Ascending aorta (tissue), 2 donors: ENCODE measurements around the gene SIRT5. TPM values are rescaled to one million over a fixed set of nuclear protein-coding genes. Genes with fewer than 3 reads are reported as not detected.

Experiments used
- DNase-seq, 2 donors: peaks; one replicate each; pipeline ENCODE4 v3.0.0-alpha.2; 2019; ENCODE audit warnings: low spot score in 2 of 2
- H3K27ac ChIP-seq, 2 donors: fragments of 200-600 bp; sonication (generic); one replicate each; pipeline ENCODE4 v1.5.1; 2016 to 2017; ENCODE audit warnings: mild to moderate bottlenecking in 1 of 2
- H3K27me3 ChIP-seq: fragments of 200-600 bp; sonication (generic); one replicate; pipeline ENCODE4 v1.5.1; 2017
- H3K36me3 ChIP-seq, 2 donors: fragments of 200-600 bp; sonication (generic); one replicate each; pipeline ENCODE4 v1.5.1; 2016
- H3K4me1 ChIP-seq, 2 donors: fragments of 200-600 bp; sonication (generic); one replicate each; pipeline ENCODE4 v1.5.1; 2016 to 2017; ENCODE audit warnings: mild to moderate bottlenecking in 1 of 2
- H3K4me3 ChIP-seq, 2 donors: fragments of 200-600 bp; sonication (generic); one replicate each; pipeline ENCODE4 v1.5.1; 2016 to 2017; ENCODE audit warnings: mild to moderate bottlenecking in 1 of 2
- H3K9me3 ChIP-seq, 2 donors: fragments of 200-600 bp; sonication (generic); one replicate each; pipeline ENCODE4 v1.5.1; 2016
- CTCF ChIP-seq, 3 experiments: fragments of 200-600 bp in 2 of 3; fragments of 450-650 bp in 1 of 3; sonication (generic) in 2 of 3; IDR thresholded peaks; one replicate each; pipeline ENCODE4 v1.5.1; 2016 to 2019; ENCODE audit warnings: antibody characterized with exemption in 3 of 3, mild to moderate bottlenecking in 1 of 3, moderate library complexity in 1 of 3
- intact Hi-C: fragments of 100-400 bp; cut with DNase I; formaldehyde crosslinking; loops from one replicate; pipeline ENCODE4 v1.15.1; 2023
- total RNA-seq: library from RNA; depleted of rRNA; stranded (reverse); fragments of >200 nt; gene quantifications from one replicate; pipeline ENCODE4 v1.1.0, GENCODE V29; 2016

SIRT5 gene
- total RNA-seq, 1 donor from 2014 or later, result 3.0 TPM

GRCh38 chr6:13643125-13643524 is 68.7 kb downstream of the SIRT5 start:
- H3K27ac ChIP-seq, result peak overlapping the region; percentile 45 to 67
- no peak for TF ChIP-seq CTCF (IDR thresholded peaks at IDR 0.05)
- no peaks in the 10 kb centered on the region for H3K9me3 ChIP-seq
- no peaks in the 10 kb centered on the region for H3K27me3 ChIP-seq
- H3K36me3 ChIP-seq, result peaks cover 10 to 39% of the 10 kb centered on the region in 2 donors
- DNase-seq, result no peak
- H3K4me3 ChIP-seq, result no peak overlapping the region
- intact Hi-C loops, result loop anchor here (5.0 kb wide), 1 partner anchor 119 kb away; no protein-coding TSS in a partner anchor
- H3K4me1 ChIP-seq, result peaks cover 0 to 17% of the 10 kb centered on the region in 2 donors

GRCh38 chr6:13648850-13649249 is 74.4 kb downstream of the SIRT5 start:
- intact Hi-C loops, result no loop called here
- Histone ChIP-seq H3K36me3 (peaks cover 0 to 20% of the 10 kb centered on the region in 2 donors), H3K4me1 (peaks cover 0 to 3% of the 10 kb centered on the region in 2 donors), H3K4me3 (no peak overlapping the region), H3K27ac (no peak overlapping the region), H3K9me3 (no peaks in the 10 kb centered on the region), H3K27me3 (no peaks in the 10 kb centered on the region)
- no peak for TF ChIP-seq CTCF (IDR thresholded peaks at IDR 0.05)
- no peak for DNase-seq

- Histone ChIP-seq H3K36me3 (peaks cover 0 to 14% of the 10 kb centered on the region in 2 donors), H3K4me3 (no peak overlapping the region), H3K27me3 (no peaks in the 10 kb centered on the region), H3K27ac (no peak overlapping the region), H3K9me3 (no peaks in the 10 kb centered on the region), H3K4me1 (peaks cover 0 to 3% of the 10 kb centered on the region in 2 donors)
- intact Hi-C loops, result no loop called here
- DNase-seq, result no peak
- TF ChIP-seq CTCF (IDR thresholded peaks at IDR 0.05), result no peak
These were observed 75.0 kb downstream of the SIRT5 start for GRCh38 chr6:13649393-13649792.

GRCh38 chr6:13653296-13653695 is 78.9 kb downstream of the SIRT5 start:
- H3K4me3 ChIP-seq, result no peak overlapping the region
- intact Hi-C loops, result no loop called here
- no peak for DNase-seq

GRCh38 chr6:13654496-13654895 is 80.1 kb downstream of the SIRT5 start:
- peaks cover under 1 to 9% of the 10 kb centered on the region in 2 donors for H3K4me1 ChIP-seq
- no peak for DNase-seq
- no peaks in the 10 kb centered on the region for H3K9me3 ChIP-seq
- no peak overlapping the region for H3K27ac ChIP-seq
- H3K4me3 ChIP-seq, result no peak overlapping the region
- TF ChIP-seq CTCF (IDR thresholded peaks at IDR 0.05), result no peak
- intact Hi-C loops, result no loop called here
- H3K36me3 ChIP-seq, result peaks cover 0 to 8% of the 10 kb centered on the region in 2 donors
- no peaks in the 10 kb centered on the region for H3K27me3 ChIP-seq

More at GRCh38 chr6:13653296-13653695, 78.9 kb downstream of the SIRT5 start:
- no peaks in the 10 kb centered on the region for H3K27me3 ChIP-seq
- peaks cover 0 to 8% of the 10 kb centered on the region in 2 donors for H3K36me3 ChIP-seq
- peaks cover 0 to 8% of the 10 kb centered on the region in 2 donors for H3K4me1 ChIP-seq
- TF ChIP-seq CTCF (IDR thresholded peaks at IDR 0.05), result no peak
- H3K27ac ChIP-seq, result no peak overlapping the region
- no peaks in the 10 kb centered on the region for H3K9me3 ChIP-seq

GRCh38 chr6:13655700-13656099 is 81.3 kb downstream of the SIRT5 start:
- Histone ChIP-seq H3K4me1 (peaks cover 3 to 13% of the 10 kb centered on the region in 2 donors), H3K27me3 (no peaks in the 10 kb centered on the region), H3K4me3 (no peak overlapping the region), H3K27ac (no peak overlapping the region), H3K36me3 (peaks cover 0 to 1% of the 10 kb centered on the region in 2 donors), H3K9me3 (no peaks in the 10 kb centered on the region)
- no peak for DNase-seq
- intact Hi-C loops, result no loop called here
- TF ChIP-seq CTCF (IDR thresholded peaks at IDR 0.05), result no peak
